GM06990 (cell line): ENCODE results near the gene APOOL.
A peak's percentile ranks its signal among the peaks of the same experiment; 100 is the strongest.

Source experiments
- DNase-seq: peaks from one replicate; pipeline ENCODE4 v3.0.0-alpha.2; 2011; ENCODE audit not compliant: insufficient read length; ENCODE audit errors: extremely low read depth
- H3K27me3 ChIP-seq: replicated peaks from 2 replicates; pipeline ENCODE4 v1.6.0; 2011; ENCODE audit warnings: low read length; ENCODE audit not compliant: control insufficient read depth, insufficient read depth
- H3K36me3 ChIP-seq: 2 replicates; pipeline ENCODE4 v1.5.1; 2011; ENCODE audit warnings: low read length; ENCODE audit not compliant: control insufficient read depth, insufficient read depth
- H3K4me3 ChIP-seq: replicated peaks from 2 replicates; pipeline ENCODE4 v1.5.1; 2011; ENCODE audit warnings: low read depth, mild to moderate bottlenecking, control low read depth, low read length
- CTCF ChIP-seq: IDR thresholded peaks from 2 replicates; pipeline ENCODE4 v1.5.1; 2011; ENCODE audit warnings: low read length, control low read depth, mild to moderate bottlenecking, inconsistent platforms; ENCODE audit not compliant: insufficient read depth, poor library complexity, severe bottlenecking

The APOOL gene

DNA sequence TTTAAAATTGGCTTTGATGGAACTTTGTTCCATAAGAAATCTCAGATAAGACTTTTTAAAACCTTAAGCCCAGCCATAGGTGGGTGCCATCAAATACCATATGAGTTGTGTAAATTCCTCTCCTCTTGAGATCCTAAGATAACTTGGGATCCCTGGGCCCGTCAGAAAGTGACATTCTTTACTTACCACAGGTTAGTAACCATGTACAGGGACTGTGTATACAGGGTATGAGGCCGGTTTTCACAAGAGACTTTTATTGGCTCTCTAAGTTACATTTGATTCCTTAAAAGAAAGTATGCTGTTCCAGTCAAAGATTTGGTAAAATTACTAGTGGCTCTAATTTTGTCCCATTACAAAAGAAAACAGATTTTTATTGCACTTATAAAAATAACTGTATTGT, 110.1 kb downstream of the APOOL start:
- Histone ChIP-seq H3K4me3 (no peak overlapping the region), H3K36me3 (no peaks in the 10 kb centered on the region), H3K27me3 (no peaks in the 10 kb centered on the region)
- TF ChIP-seq CTCF: no peak
- DNase-seq: no peak

DNA sequence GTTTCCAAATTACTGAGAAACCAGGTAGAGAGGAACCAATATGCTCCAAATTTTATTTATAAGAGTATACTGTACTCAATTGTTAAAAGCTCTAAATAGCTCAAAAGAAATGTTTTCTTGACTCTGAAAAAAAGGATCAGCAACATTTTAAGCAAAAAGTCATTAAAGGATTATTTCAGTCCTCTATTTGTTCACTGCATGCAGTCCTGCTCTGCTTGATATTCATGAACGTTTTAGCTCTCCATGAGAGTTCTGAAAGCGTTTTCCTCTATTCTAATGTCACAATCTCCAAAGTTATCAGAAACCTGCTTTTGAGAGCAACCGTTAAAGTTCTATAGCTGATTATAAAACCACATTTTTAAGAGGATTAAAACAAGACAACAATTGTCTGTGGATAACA, 110.5 kb downstream of the APOOL start:
- no peaks in the 10 kb centered on the region for H3K27me3 ChIP-seq
- no peak for DNase-seq
- H3K36me3 ChIP-seq: no peaks in the 10 kb centered on the region
- no peak for TF ChIP-seq CTCF
- H3K4me3 ChIP-seq: no peak overlapping the region

GRCh38 chrX:85114776-85115175, 111.1 kb downstream of the APOOL start:
- Histone ChIP-seq H3K36me3 (no peaks in the 10 kb centered on the region), H3K4me3 (no peak overlapping the region), H3K27me3 (no peaks in the 10 kb centered on the region)
- peak; percentile 1 for TF ChIP-seq CTCF
- DNase-seq: no peak

GRCh38 chrX:85115252-85115651, 111.6 kb downstream of the APOOL start:
- no peak overlapping the region for H3K4me3 ChIP-seq
- DNase-seq: no peak
- H3K27me3 ChIP-seq: no peaks in the 10 kb centered on the region
- TF ChIP-seq CTCF: no peak
- H3K36me3 ChIP-seq: no peaks in the 10 kb centered on the region

- no peaks in the 10 kb centered on the region for H3K27me3 ChIP-seq
- no peaks in the 10 kb centered on the region for H3K36me3 ChIP-seq
- no peak overlapping the region for H3K4me3 ChIP-seq
- no peak for TF ChIP-seq CTCF
- DNase-seq: no peak
Observed at GRCh38 chrX:85136409-85136808, 132.7 kb downstream of the APOOL start.

DNA sequence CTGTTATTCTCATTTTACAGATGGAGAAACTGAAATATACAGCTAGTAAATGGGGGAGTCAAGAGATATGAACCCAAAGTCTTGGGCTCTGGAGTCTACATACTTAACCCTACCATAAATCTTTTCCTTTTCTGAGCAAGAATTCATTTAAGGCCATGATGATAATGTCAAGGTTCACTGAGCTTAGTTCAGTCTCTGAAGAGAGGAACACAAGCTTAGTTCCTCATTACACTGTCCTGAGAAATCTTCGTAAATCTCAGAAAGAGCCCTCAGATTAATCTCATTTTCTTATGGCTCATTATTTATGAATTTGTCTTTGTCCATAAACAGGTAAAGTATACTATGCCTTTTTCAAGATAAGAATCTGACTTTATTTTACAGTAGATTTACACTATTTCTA, 135.7 kb downstream of the APOOL start:
- no peak for TF ChIP-seq CTCF
- no peaks in the 10 kb centered on the region for H3K36me3 ChIP-seq
- H3K4me3 ChIP-seq: no peak overlapping the region
- DNase-seq: no peak
- H3K27me3 ChIP-seq: no peaks in the 10 kb centered on the region
